Kidney glomerular epithelial cell (primary cell): ENCODE data around the gene FHIT.

ENCODE experiments used
- DNase-seq: peaks from one replicate; lab custom pipeline; 2025; lab: John Stamatoyannopoulos, UW

FHIT gene

DNA sequence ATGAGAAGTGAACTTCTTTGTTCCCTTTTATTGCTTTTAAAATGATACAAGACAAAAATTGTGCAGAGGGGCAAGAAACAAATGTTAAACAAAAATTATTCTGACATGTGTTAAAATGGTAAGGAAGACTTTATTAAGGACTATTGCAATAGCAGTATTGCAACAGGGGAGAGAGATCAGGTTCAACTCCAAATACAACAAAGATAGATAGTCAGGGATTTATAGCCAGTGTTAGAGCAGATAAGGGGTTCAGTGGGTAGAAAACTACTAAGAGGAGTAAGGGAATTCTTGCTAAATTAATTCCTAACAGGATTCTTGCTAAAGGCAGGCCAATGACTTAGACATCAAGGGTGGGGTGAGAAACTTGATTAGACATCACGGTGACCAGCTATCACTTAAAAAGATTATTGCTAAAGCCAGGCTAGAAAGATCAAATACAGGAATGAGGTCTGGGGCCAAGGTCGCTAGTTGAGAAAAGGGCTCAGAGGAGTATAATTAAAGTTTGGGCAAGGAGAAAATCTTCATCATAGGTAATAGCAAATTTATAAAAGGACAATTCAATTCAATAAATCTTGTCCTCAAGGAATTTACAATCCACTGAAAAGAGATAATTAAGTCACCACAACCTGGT, 81.5 kb downstream of the FHIT start:
- DNase-seq: no peak

- no peak for DNase-seq
Measured at GRCh38 chr3:61168286-61168685, 83.0 kb downstream of the FHIT start.

DNA sequence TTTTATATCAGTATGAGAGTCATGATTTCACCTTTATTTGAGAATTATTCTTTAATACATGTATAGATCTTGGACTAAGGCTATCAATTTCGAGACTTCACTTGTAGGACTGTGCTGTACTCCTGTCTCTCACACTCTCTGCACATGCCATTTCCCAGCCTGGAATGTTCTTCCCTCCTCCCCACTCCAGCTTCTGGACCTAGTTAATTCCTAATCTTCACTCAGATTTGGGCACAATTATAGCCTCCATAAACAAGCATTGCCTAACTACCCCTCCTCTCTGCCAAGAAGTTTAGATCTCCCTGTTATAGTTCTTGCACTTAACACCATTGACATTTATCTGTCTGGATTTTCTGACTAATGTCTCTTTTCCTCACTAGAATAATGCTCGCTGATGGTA, 88.3 kb downstream of the FHIT start:
- DNase-seq: no peak

DNA sequence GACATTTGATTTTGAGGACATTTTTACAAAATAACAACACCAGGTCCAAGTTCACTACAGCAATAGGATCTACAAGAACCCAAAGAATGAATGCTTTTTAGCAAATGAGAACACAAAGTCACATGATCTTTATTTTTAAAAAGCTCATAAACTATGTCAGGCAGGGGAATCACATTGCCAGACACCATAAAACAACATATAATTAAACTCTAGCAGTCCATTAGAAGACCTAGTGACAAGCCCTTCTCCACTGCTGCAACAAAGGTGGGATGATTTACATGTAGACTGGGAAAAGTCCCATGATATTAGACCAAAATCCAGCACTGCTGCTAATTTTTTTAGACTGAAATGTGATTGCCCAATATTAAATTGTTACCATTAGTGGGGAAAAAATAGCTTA, 92.6 kb downstream of the FHIT start:
- DNase-seq: no peak

DNA sequence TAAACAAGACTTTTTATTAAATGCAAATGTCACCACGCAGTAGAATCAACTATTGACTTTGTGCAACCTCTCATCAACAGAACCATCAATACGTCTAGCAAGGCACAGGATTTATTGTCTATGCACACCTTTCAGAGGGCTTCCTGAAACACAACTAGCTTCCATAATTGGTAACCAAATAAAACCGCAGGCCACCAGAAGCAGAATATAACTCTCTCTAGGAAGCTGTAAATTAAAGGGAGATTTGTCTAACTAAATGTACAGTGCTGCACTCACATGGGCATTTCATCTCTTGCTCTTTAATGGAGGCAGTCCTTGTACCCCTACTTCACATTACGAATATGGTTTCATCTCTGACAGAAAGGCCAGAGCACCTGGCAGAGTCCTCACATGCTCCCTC, 93.0 kb downstream of the FHIT start:
- DNase-seq: no peak

GRCh38 chr3:61157414-61157813, 93.8 kb downstream of the FHIT start:
- no peak for DNase-seq

GRCh38 chr3:61155701-61156292, 95.5 kb downstream of the FHIT start:
- no peak for DNase-seq

DNA sequence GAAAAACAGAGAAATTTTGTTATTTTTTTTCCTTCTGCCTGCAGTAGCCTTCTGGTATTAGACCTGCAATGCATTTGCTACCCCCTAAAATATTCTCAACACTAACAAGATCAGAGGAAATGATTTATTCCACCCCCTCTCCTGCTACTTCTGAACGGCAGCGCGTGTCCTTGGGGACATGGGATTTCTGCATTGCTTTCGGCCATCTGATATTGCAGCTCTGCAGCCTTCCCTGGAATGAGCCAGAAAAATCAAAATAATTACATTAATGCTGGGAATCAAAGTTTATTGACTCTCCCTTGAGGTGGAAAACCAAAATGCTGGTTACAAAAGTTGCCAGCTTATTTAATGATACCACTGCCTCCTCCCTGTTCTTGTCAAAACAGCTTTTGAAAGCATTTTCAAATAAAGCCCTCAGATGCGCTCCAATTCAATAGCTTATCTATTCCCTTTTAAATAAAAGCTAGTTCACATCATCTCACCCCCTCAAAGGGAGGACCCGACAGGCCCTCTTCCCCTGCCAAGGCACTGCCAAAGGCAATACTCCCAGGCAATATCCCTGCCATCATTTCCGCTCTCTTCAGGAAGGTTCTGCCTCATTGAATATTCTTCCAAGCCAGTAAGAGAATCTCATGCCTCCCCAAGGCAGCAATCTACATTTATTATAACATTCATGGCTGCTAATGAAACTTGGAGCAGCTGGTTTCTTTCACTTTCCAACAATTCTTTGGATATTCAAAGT, 96.6 kb downstream of the FHIT start:
- no peak for DNase-seq

- no peak for DNase-seq
Measured at GRCh38 chr3:61152071-61152470, 99.2 kb downstream of the FHIT start.

DNA sequence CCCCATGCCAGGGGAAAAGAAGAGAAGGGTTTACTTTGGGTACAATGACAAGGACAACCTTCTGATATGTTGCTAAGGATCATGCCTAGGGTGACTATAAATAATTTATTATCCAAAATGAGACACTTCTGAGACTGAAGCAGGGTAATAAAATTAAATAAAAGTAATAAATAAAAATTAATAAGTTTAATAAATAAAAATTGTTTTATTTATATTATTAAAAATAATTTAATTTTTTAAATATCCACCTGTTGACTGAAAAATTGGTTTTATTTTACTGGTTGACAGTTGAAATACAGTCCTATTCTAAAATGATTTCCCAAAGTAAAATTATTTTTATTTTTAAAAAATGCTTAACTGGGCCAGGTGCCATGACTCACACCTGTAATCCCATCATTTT, 102.0 kb downstream of the FHIT start:
- no peak for DNase-seq

DNA sequence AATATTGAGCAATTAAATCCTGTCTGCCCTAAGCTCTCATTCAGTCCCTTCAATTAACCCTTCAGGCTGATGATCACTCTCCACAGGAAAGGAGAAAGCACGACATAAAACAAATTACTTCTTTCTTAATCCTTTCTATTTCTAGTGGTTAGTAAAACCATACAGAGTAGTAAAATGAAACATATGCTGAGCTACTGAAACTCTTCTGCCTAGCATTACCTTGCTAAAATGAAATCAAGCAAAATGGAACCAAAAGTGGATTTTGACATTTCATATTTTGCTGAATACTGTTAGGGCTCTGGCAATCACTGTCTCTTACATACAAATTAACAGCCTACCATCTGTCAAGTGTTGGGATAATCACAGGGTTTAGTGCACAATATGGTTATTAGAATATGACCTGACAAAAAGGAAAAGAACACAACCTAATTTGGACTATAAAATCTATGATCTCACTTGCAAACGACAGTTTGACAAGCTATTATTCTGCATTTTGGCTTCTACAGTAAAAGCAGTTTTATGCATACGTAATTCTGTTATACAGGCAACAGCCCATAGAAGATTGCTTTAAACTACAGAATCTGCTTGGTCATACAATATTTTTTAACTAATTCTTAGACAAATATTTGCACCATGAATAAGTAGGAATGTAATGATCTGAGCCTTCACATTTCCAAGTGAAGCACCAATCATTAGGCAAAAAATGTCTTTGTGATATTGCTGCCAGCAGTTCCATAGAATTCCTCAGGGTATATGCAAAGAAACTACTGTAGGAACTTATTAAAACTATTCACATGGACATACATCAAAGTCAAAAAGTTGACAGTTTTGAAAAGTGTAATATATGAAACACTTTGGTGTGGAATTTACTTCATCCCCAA, 105.0 kb downstream of the FHIT start:
- no peak for DNase-seq

DNA sequence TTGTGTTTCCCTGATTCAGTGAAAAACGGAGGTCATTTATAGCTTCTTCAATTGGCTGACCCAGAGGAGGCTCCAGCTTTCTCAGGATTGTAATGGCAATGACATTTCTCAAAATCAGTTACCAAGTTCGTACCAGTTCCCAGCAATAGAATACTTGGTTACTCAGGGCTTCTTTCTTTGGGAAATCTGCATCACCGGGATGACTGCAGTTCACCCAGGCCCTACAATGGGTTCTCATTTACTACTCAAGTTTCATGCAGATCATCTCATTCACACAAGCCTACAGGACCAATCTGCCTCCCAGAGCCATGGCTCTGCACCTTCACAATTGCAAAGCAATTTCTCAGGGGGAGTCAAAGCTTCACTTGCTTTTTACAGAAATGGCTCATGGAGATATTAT, 109.6 kb downstream of the FHIT start:
- DNase-seq: no peak

DNA sequence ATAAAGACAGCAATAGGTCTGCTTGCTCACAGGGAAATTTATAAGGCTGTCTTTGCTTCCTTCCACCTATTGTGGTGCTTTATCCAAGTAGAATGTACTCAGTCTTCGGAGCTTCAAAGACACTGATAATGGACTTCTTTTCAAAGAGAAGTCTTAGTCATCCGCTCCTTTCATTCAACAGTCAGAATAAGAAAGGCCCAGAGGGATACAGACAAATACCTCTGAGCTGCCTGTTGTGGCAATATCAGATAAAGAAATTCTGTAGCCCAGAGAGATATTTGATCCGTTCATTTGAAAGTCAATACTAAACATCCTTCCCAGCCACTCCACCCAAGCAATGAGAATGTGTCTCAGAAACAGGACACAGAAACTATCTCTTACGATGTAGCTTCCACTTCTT, 110.0 kb downstream of the FHIT start:
- DNase-seq: no peak

GRCh38 chr3:61139686-61140085, 111.6 kb downstream of the FHIT start:
- DNase-seq: no peak

DNA sequence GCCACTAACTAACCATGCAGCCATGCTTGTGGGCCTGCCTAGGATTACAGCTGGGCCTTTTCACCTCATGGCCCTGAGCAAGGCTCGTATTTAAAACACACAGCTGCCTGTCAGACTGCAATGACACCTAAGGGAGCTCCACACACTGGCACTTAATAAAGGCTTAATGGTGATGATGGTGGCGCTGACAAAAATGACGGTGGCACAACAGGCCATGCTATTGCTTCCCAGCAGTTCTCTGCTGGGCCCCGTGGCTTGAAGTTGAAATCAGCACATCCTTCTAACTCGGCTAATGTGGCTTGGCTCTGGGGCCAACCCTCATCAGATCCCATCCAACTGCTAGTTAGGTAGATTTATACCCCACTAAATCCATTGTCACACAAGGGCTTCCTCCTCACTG, 112.9 kb downstream of the FHIT start:
- no peak for DNase-seq

GRCh38 chr3:61136191-61136590, 115.1 kb downstream of the FHIT start:
- DNase-seq: no peak

GRCh38 chr3:61134532-61134931, 116.7 kb downstream of the FHIT start:
- no peak for DNase-seq

- DNase-seq: no peak
Measured at GRCh38 chr3:61132062-61132461, 119.2 kb downstream of the FHIT start.

GRCh38 chr3:61118830-61119229, 132.4 kb downstream of the FHIT start:
- no peak for DNase-seq

GRCh38 chr3:61117045-61117898, 134.0 kb downstream of the FHIT start:
- no peak for DNase-seq

DNA sequence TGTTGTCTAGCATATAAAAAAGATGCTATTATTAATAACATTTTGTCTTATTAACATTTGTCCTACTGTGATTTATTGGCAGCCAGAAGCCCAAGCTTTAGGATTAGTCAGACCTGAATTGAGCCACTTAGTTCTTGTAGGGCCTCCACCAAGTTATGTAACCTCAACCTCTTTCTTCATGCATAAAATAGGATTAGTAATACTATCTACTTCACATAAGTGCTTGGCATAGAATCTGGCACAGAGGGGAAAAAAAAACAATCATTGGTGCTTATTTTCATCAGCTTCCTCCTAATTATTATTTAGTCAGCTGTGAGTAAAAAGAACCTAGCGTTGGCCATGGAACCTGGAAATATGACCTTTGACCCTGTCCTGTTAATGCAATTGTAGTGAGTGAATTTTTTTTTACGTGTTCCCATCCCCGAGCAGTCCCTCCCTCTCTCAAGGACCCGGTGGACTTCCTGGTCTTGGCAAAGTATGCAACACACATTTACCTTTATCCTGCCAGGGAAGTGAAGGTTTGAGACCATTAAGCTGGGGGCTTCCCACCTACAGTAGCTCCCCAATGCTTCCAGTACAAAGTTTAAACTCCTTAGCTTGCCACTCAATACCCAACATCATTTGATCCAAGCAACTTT, 136.8 kb downstream of the FHIT start:
- no peak for DNase-seq
